ENCODE measurements around the gene RPUSD1.

Gene RPUSD1

DNA sequence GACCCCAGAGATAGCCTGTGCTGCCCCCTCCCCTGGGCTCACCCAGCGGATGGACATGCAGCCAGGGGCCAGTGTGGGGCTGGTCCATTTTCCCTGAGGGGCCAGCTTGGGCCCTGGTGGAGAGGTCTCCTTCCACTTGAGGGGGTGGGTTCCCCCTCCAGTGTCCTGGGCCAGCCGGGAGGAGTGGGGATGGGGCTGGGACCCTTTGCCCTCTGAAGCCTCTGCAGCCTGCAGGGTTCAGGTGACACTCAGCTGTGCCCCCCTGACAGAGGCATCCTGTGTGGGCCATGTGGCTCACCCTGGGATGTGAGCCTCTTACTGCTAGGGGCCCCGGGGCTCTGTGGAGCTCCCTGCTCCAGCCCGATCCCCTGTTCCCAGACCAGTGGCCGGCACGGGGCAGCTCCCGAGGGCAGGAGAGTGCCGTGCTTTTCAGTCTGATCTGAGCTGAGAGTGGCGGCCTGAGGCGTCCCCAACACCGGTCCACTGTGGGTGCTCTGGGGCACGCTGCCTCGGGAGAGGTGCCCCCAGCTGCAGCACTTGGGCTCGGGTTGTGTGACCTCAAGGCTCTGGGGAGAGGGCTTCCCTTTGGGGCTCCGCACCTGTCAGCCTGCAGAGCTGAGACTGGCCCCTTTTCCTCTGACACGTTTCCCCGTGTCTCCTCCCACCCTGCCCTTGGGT is 12.8 kb upstream of the RPUSD1 start:
- Histone ChIP-seq H3K4me1 (ENCODE audit: insufficient read depth, low read length) (peaks cover 9% of the 10 kb centered on the region), H3K9me3 (ENCODE audit: low read length) (no peaks in the 10 kb centered on the region), H3K4me3 (ENCODE audit: low read length) (no peak overlapping the region), H3K36me3 (ENCODE audit: insufficient read depth, low read length) (peaks cover 9% of the 10 kb centered on the region), H2AFZ (ENCODE audit: low read depth, low read length) (no peak overlapping the region), H3K27me3 (ENCODE audit: insufficient read depth, low read length) (peaks cover 10% of the 10 kb centered on the region)

DNA sequence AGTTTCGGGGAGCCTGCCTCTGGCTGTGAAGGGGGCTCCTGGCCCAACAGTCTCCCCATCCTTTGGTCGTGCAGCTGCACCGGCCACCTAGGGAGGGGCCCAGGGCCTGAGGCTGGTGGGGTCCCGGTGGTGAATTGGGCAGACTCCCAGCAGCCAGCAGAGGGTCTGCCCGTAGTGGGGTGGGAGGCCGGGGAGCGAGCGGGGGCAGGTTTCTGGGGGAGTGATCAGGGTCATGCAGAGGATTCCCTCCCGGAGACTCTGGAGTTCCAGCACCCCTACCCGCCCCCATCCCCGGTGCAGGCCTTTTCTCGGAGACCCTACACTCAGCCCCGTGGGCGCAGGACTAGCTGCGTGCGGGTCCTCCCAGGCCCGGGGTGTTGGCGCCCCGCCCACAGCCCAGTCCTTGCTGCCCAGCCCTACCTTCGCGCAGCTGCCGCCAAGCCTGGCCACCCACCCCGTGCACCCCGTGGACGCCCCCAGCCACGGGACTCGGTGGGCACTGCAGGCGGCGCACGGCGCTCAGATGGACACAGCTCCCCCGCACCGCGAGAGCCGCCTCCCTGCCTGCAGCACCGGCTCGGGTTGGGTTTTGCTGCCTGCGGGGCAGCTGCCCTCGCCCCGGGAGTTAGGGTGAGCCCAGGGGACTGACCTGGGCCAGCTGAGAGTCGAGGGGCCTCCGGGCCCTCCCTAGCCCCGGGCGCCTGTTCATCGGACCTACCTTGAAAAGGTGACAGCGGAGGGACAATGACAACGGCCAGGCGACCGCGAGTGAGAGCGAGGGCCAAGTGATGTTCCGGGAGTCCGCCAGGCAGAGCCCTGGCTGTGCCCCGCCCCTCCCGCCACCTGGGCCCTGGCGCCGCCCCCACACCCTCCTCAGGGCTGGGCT is 12.0 kb upstream of the RPUSD1 start, which contains the start of gene GNG13:
Gene GNG13 (minus strand): TSS at position 787 of the 886 bp plus-strand sequence. CDS start 1,657 bp downstream, outside the sequence.
- Histone ChIP-seq H3K4me1 (ENCODE audit: insufficient read depth, low read length) (peaks cover 9% of the 10 kb centered on the region), H3K4me3 (ENCODE audit: low read length) (no peak within 1 kb of the TSS), H3K36me3 (ENCODE audit: insufficient read depth, low read length) (peaks cover 12% of the 10 kb centered on the region), H3K27me3 (ENCODE audit: insufficient read depth, low read length) (peaks cover 10% of the 10 kb centered on the region), H2AFZ (ENCODE audit: low read depth, low read length) (no peak within 1 kb of the TSS), H3K9me3 (ENCODE audit: low read length) (no peaks in the 10 kb centered on the region)

DNA sequence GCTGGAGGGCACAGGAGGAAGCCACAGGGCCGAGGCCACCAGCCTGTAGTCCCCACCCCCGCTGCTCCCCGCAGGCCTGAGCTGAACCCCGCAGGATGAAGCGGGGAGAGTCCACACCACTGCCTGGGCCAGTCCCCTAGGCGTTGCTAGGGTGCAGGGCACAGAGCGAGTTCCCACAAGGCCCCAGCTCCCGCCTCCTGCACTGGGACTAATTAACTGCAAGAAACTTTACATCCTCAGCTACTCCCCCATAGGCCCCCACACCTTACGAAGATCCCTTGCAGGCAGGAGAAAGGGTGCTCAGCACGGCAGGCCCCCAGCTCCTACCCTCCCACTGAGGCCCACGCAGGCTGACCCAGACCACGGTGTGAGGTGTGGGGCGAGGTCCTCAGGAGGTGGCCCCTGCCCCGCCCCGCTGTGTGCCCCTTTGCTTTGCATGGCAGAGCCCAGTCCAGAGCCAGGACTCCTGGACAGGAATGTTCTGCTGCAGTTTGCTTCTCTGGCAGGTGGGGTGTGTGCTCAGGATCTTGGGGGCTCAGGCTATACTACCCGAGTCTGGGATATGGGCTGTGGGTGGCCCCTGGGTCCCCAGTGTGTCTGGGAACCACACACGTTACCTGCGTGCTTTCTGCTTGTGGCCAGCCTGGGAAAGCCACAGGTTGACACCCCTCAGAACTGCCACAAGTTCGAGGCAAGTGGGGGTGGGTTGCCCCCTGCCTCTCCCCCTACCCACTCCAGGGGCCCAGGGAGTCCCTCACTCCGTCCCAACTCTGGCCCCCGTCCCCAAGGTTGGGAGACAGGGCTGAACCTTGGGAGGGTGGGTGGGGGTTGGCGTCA is 11.1 kb upstream of the RPUSD1 start:
- H2AFZ ChIP-seq (ENCODE audit: low read depth, low read length): no peak overlapping the region
- H3K4me3 ChIP-seq (ENCODE audit: low read length): no peak overlapping the region
- H3K9me3 ChIP-seq (ENCODE audit: low read length): no peaks in the 10 kb centered on the region
- peaks cover 18% of the 10 kb centered on the region for H3K36me3 ChIP-seq (ENCODE audit: insufficient read depth, low read length)
- peaks cover 9% of the 10 kb centered on the region for H3K4me1 ChIP-seq (ENCODE audit: insufficient read depth, low read length)
- peaks cover 10% of the 10 kb centered on the region for H3K27me3 ChIP-seq (ENCODE audit: insufficient read depth, low read length)

DNA sequence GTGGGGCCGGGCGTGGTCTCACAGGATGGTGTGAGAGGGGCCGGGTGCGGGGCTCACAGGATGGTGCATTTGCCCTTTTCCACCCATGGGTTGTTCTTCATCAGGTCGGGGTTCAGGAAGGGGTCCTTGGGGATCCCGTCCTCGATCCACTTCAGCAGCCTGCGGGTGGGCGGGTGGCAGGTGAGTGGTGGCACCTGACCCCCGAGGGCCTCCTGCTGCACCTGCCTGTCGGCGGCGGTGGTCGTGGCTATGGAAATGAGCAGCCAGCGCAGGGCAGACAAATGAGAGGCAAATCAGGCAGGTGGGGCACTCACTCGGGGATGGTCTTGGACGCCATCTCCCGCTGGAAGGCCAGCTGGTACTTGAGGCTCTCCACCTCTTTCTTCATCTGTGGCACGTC is 10.5 kb upstream of the RPUSD1 start:
- Histone ChIP-seq H3K36me3 (ENCODE audit: insufficient read depth, low read length) (peaks cover 21% of the 10 kb centered on the region), H3K9me3 (ENCODE audit: low read length) (no peaks in the 10 kb centered on the region), H3K4me3 (ENCODE audit: low read length) (no peak overlapping the region), H3K4me1 (ENCODE audit: insufficient read depth, low read length) (peaks cover 9% of the 10 kb centered on the region), H2AFZ (ENCODE audit: low read depth, low read length) (no peak overlapping the region), H3K27me3 (ENCODE audit: insufficient read depth, low read length) (peaks cover 10% of the 10 kb centered on the region)

DNA sequence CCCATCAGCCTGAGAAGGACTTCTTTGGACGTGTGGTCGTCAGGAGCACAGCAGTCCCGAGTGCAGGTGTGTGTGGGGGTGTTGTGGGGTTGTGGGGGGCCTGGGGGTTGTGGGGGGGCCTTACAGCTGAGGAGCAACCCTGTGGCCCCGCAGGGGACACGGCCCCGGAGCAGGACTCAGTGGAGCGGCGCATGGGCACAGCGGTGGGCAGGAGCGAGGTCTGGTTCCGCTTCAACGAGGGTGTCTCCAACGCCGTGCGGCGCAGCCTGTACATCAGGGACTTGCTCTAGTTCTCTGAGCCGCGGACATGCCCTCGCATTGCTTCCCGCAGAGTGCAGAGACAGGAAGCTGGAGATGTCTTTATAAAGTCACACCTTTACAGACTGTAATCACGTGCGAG is 9.5 kb upstream of the RPUSD1 start:
- H3K4me1 ChIP-seq (ENCODE audit: insufficient read depth, low read length): peaks cover 9% of the 10 kb centered on the region
- H3K9me3 ChIP-seq (ENCODE audit: low read length): no peaks in the 10 kb centered on the region
- peaks cover 10% of the 10 kb centered on the region for H3K27me3 ChIP-seq (ENCODE audit: insufficient read depth, low read length)
- H2AFZ ChIP-seq (ENCODE audit: low read depth, low read length): no peak overlapping the region
- peaks cover 28% of the 10 kb centered on the region for H3K36me3 ChIP-seq (ENCODE audit: insufficient read depth, low read length)
- H3K4me3 ChIP-seq (ENCODE audit: low read length): no peak overlapping the region

DNA sequence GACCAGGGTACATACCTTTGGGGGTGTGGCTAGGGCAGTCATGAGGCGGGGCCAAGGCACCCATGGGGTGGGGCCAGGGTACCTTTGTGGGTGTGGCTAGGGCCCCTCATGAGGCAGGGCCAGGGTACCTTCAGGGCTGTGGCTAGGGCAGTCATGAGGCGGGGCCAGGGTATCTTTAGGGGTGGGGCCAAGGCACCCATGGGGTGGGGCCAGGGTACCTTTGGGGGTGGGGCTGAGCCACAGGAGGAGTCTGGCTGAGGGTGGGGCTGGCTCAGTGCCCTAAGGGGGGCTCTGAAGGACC is 8.9 kb upstream of the RPUSD1 start:
- H3K4me1 ChIP-seq (ENCODE audit: insufficient read depth, low read length): peaks cover 9% of the 10 kb centered on the region
- peaks cover 10% of the 10 kb centered on the region for H3K27me3 ChIP-seq (ENCODE audit: insufficient read depth, low read length)
- H2AFZ ChIP-seq (ENCODE audit: low read depth, low read length): no peak overlapping the region
- H3K4me3 ChIP-seq (ENCODE audit: low read length): no peak overlapping the region
- H3K36me3 ChIP-seq (ENCODE audit: insufficient read depth, low read length): peaks cover 33% of the 10 kb centered on the region
- no peaks in the 10 kb centered on the region for H3K9me3 ChIP-seq (ENCODE audit: low read length)

DNA sequence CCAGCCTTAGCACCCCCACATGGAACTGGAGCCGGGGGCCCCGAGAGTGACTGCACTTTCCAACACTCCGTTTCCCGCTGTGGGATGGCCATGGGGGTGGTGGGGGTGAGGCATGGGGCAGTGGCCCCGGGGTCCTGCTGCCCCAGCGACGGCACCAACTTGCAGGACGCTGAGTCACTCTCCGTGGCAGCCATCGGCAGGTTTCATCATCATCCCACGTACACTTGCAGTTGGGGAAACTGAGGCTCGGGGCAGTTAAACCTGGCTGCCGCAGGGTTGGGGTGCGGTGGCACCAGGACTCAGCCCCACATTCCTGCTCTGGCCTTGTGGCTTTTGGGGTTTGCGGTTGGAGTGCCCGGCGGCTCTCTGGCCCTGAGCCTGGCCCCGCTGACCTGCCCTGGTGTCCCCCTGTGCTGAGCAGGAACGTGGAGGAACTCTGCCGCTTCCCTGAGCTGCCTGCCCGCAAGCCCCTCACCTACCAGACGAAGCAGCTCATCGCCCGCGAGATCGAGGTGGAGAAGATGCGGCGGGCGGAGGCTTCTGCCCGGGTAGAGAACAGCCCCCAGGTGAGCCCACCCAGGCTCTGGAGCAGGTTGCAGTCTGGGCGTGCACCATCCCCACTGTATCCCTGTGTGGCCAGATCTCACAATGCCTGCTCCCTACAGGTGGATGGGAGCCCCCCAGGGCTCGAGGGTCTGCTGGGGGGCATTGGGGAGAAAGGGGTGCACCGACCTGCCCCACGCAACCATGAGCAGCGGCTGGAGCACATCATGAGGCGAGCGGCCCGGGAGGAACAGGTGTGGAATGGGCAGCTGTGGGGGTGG is 8.3 kb upstream of the RPUSD1 start:
- Histone ChIP-seq H3K9me3 (ENCODE audit: low read length) (no peaks in the 10 kb centered on the region), H3K27me3 (ENCODE audit: insufficient read depth, low read length) (peaks cover 10% of the 10 kb centered on the region), H2AFZ (ENCODE audit: low read depth, low read length) (no peak overlapping the region), H3K4me3 (ENCODE audit: low read length) (no peak overlapping the region), H3K36me3 (ENCODE audit: insufficient read depth, low read length) (peaks cover 39% of the 10 kb centered on the region), H3K4me1 (ENCODE audit: insufficient read depth, low read length) (peaks cover 9% of the 10 kb centered on the region)

DNA sequence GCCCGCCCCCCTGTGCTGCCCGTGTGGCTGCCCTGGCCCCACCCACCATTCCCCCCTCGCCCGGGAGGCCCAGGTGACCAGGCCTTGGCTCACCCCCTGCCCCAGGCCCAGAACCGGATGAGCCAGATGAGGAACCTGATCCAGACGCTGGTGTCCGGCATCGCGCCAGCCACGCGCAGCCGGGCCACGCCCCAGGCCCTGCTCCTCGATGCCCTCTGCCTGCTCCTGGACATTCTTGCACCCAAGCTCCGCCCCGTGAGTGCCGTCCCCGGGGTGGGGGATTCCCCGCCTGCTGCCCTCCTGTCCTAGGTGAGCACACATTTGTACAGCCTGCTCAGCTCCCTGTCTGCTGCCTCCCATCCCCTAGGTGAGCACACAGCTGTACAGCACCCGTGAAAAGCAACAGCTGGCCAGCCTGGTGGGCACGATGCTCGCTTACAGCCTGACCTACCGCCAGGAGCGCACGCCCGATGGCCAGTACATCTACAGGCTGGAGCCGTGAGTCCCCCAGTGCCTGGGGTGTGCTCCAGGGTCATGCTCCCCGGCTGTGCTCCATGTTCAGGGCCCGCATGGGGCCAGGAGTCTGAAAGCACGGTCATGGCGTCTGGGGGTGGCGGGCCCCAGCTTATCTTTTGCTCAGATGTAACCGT is 7.5 kb upstream of the RPUSD1 start:
- Histone ChIP-seq H3K36me3 (ENCODE audit: insufficient read depth, low read length) (peaks cover 47% of the 10 kb centered on the region), H3K4me1 (ENCODE audit: insufficient read depth, low read length) (peaks cover 6% of the 10 kb centered on the region), H3K4me3 (ENCODE audit: low read length) (no peak overlapping the region), H3K9me3 (ENCODE audit: low read length) (no peaks in the 10 kb centered on the region), H2AFZ (ENCODE audit: low read depth, low read length) (no peak overlapping the region), H3K27me3 (ENCODE audit: insufficient read depth, low read length) (peaks cover 8% of the 10 kb centered on the region)

DNA sequence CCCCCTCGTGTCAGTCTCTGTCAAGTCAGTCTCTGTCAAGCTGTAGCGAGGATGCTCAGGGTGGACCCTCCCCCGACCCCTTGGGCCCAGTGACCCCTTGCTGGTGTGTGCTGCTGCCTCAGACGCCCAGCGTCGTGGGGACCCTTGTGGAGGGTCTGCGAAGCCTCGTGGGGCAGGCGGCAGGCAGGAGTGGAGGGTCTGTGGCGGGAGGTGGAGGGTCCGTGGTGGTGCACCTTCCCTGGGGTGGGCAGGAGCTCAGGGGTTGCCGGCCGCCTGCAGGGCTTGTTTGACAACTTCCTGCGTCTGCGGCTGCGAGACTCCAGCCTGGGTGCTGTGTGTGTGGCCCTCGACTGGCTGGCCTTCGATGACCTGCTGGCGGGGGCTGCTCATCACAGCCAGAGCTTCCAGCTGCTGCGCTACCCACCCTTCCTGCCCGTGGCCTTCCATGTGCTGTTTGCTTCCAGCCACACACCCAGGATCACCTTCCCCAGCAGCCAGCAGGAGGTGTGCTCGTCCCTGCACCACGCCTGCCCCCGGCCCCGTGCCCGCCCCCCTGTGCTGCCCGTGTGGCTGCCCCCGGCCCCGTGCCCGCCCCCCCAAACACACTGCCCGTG is 6.8 kb upstream of the RPUSD1 start:
- Histone ChIP-seq H3K9me3 (ENCODE audit: low read length) (no peaks in the 10 kb centered on the region), H3K27me3 (ENCODE audit: insufficient read depth, low read length) (peaks cover under 1% of the 10 kb centered on the region), H3K36me3 (ENCODE audit: insufficient read depth, low read length) (peaks cover 51% of the 10 kb centered on the region), H3K4me3 (ENCODE audit: low read length) (no peak overlapping the region), H3K4me1 (ENCODE audit: insufficient read depth, low read length) (peaks cover under 1% of the 10 kb centered on the region), H2AFZ (ENCODE audit: low read depth, low read length) (no peak overlapping the region)

DNA sequence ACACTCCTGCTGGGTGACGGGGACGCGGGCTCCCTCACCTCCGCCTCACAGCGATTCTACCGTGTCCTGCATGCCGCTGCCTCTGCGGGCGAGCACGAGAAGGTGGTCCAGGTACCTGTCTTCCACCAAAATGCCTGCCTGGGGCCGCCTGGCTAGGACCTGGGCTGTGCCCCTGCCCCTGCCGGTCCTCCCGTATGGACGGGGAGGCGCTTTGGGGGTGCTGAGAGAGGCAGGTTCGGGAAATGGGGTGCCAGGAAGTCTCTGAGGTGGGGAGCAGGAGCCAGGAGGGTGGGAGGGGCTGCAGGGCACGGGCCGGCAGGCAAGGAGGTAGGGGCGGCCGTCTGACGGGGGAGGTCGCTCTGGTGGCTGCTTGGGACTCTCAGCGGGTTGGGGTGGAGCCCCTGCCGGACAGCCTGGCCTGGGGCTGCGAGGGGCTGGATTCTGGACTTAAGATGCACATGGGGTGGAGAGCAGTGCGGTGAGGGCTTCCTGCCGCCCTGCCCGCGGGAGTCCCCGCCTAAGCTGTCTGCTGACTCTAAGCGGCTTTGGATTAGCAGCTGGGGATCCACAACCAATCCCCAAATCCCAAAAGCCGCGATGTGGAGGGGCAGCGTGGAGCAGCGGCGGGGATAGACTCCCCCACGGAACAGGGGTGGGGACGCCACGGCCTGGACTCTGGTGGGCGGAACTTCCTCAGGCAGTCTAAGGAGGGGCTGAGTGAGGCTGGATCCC is 6.1 kb upstream of the RPUSD1 start:
- H3K36me3 ChIP-seq (ENCODE audit: insufficient read depth, low read length): peaks cover 51% of the 10 kb centered on the region
- no peak overlapping the region for H2AFZ ChIP-seq (ENCODE audit: low read depth, low read length)
- no peak overlapping the region for H3K4me3 ChIP-seq (ENCODE audit: low read length)
- H3K4me1 ChIP-seq (ENCODE audit: insufficient read depth, low read length): peaks cover 7% of the 10 kb centered on the region
- H3K9me3 ChIP-seq (ENCODE audit: low read length): no peaks in the 10 kb centered on the region
- H3K27me3 ChIP-seq (ENCODE audit: insufficient read depth, low read length): no peaks in the 10 kb centered on the region

DNA sequence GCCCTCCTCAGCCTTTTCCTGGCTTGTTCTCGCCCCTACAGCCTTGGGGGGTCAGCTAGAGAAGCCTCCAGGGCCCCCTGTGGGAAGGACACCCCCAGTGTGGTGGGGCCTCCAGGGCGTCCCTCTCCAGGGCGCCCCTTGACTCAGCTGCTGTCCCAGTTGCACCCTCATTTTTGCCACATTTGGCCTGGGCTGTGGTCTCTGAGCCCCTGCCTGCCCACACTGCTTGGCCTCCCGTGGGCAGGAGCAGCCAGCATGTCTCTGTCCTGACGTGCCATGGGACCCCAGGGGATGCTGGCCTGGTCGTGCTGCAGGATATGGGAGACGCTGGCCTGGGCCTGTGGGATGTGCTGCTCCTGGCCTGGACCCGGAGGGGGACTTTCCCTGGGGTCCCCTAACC is 5.2 kb upstream of the RPUSD1 start:
- H2AFZ ChIP-seq (ENCODE audit: low read depth, low read length): no peak overlapping the region
- no peaks in the 10 kb centered on the region for H3K9me3 ChIP-seq (ENCODE audit: low read length)
- H3K4me1 ChIP-seq (ENCODE audit: insufficient read depth, low read length): peaks cover 11% of the 10 kb centered on the region
- peaks cover 51% of the 10 kb centered on the region for H3K36me3 ChIP-seq (ENCODE audit: insufficient read depth, low read length)
- no peaks in the 10 kb centered on the region for H3K27me3 ChIP-seq (ENCODE audit: insufficient read depth, low read length)
- H3K4me3 ChIP-seq (ENCODE audit: low read length): no peak overlapping the region
